OCI-LY1 (cell line): ENCODE data around the gene FCAMR.

ENCODE experiments used
- H2AFZ ChIP-seq: fragments of 200-600 bp; sonication (generic), shearing (Covaris generic); 2 replicates; pipeline ENCODE4 v1.6.0; 2014; ENCODE audit warnings: antibody characterized with exemption, mild to moderate bottlenecking, low read length
- H3F3A ChIP-seq: fragments of 200-600 bp; sonication (generic), shearing (Covaris generic); 2 replicates; pipeline ENCODE4 v1.6.0; 2014; ENCODE audit warnings: mild to moderate bottlenecking, antibody characterized with exemption, low read length, moderate library complexity; ENCODE audit not compliant: insufficient read depth
- H3K27ac ChIP-seq: fragments of 200-600 bp; sonication (generic); 2 replicates; pipeline ENCODE4 v1.5.1; 2014; ENCODE audit warnings: low read length, mixed run types, mild to moderate bottlenecking, low read depth; ENCODE audit not compliant: poor library complexity, severe bottlenecking
- H3K27me3 ChIP-seq: fragments of 200-600 bp; sonication (generic); 2 replicates; pipeline ENCODE4 v1.6.0; 2014; ENCODE audit warnings: antibody characterized with exemption, mild to moderate bottlenecking, low read length, moderate library complexity; ENCODE audit not compliant: insufficient read depth
- H3K36me3 ChIP-seq: fragments of 200-600 bp; sonication (generic); 2 replicates; pipeline ENCODE4 v1.6.1; 2014; ENCODE audit warnings: mild to moderate bottlenecking, antibody characterized with exemption, low read length, moderate library complexity, mixed read lengths; ENCODE audit not compliant: insufficient read depth
- H3K4me1 ChIP-seq: fragments of 200-600 bp; sonication (generic); 2 replicates; pipeline ENCODE4 v1.5.1; 2014; ENCODE audit warnings: mild to moderate bottlenecking, low read length, moderate library complexity; ENCODE audit not compliant: insufficient read depth, severe bottlenecking
- H3K4me2 ChIP-seq: fragments of 200-600 bp; sonication (generic), shearing (Covaris generic); 2 replicates; pipeline ENCODE4 v1.6.1; 2014; ENCODE audit warnings: low read length
- H3K4me3 ChIP-seq: fragments of 200-600 bp; sonication (generic); 2 replicates; pipeline ENCODE4 v1.5.1; 2014; ENCODE audit warnings: low read length, low read depth, mild to moderate bottlenecking, mixed read lengths; ENCODE audit not compliant: poor library complexity, severe bottlenecking
- H3K79me2 ChIP-seq: fragments of 200-600 bp; shearing (Covaris generic); 2 replicates; pipeline ENCODE4 v1.6.1; 2016; ENCODE audit warnings: mixed run types, low read length, mixed read lengths; ENCODE audit not compliant: insufficient read depth
- H3K9ac ChIP-seq: fragments of 200-600 bp; sonication (generic), shearing (Covaris generic); 2 replicates; pipeline ENCODE4 v1.6.1; 2014; ENCODE audit warnings: mild to moderate bottlenecking, low read length, mixed read lengths
- H3K9me2 ChIP-seq: fragments of 200-600 bp; sonication (generic), shearing (Covaris generic); 2 replicates; pipeline ENCODE4 v1.6.1; 2014; ENCODE audit warnings: low read depth, mild to moderate bottlenecking, low read length, mixed read lengths
- H3K9me3 ChIP-seq: fragments of 200-600 bp; shearing (Covaris generic); 2 replicates; pipeline ENCODE4 v1.6.1; 2014; ENCODE audit warnings: low read length, mixed read lengths
- H4K20me1 ChIP-seq: fragments of 200-600 bp; sonication (generic), shearing (Covaris generic); 2 replicates; pipeline ENCODE4 v1.6.0; 2016; ENCODE audit warnings: mild to moderate bottlenecking, low read length; ENCODE audit not compliant: insufficient read depth
- EZH2 ChIP-seq: fragments of 200-600 bp; sonication (generic), shearing (Covaris generic); IDR thresholded peaks from 2 replicates; pipeline ENCODE4 v1.8.0; 2017; ENCODE audit warnings: borderline replicate concordance, mixed run types, mild to moderate bottlenecking, antibody characterized with exemption, low read length, moderate library complexity, mixed read lengths
- TF ChIP-seq, protein P1 (sequence below): fragments of 200-600 bp; sonication (generic), shearing (Covaris generic); IDR thresholded peaks from 2 replicates; pipeline ENCODE4 v1.5.1; 2017; ENCODE audit warnings: mild to moderate bottlenecking, antibody characterized with exemption, low read length, moderate library complexity, mixed read lengths

The FCAMR gene

DNA sequence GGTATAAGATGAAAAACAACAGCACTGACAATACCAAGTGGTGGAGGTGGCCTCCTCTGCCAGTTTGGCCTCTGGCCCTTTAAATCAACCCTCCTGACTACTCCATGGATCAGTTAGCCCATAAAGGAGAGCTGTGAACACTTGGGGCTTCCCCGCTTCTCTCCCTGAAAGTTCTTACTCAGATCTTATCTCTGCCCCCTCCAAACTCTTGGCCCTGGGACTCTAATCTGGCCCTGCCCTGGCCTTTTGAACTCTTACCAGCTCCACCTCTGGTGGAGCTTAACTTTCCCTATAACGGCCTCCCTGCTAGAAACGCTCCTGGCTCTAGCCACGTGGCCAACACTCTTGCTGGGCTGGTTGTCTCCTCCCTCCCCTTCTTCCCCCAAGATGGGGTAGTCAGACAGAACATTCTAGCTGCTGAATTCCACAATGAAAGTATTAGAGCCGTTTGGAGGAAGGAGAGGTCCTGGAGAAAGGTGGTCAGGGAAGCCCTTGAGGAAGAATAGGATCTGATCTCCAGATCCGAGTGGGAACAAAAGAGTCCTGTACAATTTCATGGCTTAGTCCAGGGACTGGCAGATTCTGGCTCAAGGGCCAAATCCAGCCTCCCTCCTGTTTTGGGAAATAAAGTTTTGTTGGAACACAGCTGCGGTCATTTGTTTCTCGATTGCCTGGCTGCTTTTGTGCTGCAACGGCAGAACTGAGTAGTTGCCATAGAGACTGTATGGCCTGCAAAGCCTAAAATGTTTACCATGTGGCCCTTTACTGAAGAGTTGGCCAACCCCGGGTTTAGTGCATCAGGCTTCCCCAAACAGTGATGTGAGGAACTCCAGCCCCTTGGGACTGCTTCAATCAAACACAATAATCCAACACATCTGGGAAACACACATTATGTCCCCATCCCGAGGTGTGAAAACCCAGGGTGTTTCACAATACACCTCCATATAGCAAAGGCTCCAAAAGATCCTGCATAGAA is 14.5 kb downstream of the FCAMR start:
- TF ChIP-seq, protein P1, sequence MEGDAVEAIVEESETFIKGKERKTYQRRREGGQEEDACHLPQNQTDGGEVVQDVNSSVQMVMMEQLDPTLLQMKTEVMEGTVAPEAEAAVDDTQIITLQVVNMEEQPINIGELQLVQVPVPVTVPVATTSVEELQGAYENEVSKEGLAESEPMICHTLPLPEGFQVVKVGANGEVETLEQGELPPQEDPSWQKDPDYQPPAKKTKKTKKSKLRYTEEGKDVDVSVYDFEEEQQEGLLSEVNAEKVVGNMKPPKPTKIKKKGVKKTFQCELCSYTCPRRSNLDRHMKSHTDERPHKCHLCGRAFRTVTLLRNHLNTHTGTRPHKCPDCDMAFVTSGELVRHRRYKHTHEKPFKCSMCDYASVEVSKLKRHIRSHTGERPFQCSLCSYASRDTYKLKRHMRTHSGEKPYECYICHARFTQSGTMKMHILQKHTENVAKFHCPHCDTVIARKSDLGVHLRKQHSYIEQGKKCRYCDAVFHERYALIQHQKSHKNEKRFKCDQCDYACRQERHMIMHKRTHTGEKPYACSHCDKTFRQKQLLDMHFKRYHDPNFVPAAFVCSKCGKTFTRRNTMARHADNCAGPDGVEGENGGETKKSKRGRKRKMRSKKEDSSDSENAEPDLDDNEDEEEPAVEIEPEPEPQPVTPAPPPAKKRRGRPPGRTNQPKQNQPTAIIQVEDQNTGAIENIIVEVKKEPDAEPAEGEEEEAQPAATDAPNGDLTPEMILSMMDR: no peak
- no peak overlapping the region for H3K27ac ChIP-seq
- H3K4me2 ChIP-seq: no peak overlapping the region
- H3K36me3 ChIP-seq: no peaks in the 10 kb centered on the region
- H3K9me3 ChIP-seq: no peaks in the 10 kb centered on the region
- H3K4me3 ChIP-seq: no peak overlapping the region
- no peaks in the 10 kb centered on the region for H3K79me2 ChIP-seq
- no peaks in the 10 kb centered on the region for H3F3A ChIP-seq
- 0 out of 2 replicates have a peak, but pooled peaks cover 4% of the 10 kb centered on the region for H3K27me3 ChIP-seq
- no peak overlapping the region for H2AFZ ChIP-seq
- H4K20me1 ChIP-seq: no peaks in the 10 kb centered on the region
- no peak overlapping the region for H3K9ac ChIP-seq
- H3K9me2 ChIP-seq: no peaks in the 10 kb centered on the region
- no peaks in the 10 kb centered on the region for H3K4me1 ChIP-seq

DNA sequence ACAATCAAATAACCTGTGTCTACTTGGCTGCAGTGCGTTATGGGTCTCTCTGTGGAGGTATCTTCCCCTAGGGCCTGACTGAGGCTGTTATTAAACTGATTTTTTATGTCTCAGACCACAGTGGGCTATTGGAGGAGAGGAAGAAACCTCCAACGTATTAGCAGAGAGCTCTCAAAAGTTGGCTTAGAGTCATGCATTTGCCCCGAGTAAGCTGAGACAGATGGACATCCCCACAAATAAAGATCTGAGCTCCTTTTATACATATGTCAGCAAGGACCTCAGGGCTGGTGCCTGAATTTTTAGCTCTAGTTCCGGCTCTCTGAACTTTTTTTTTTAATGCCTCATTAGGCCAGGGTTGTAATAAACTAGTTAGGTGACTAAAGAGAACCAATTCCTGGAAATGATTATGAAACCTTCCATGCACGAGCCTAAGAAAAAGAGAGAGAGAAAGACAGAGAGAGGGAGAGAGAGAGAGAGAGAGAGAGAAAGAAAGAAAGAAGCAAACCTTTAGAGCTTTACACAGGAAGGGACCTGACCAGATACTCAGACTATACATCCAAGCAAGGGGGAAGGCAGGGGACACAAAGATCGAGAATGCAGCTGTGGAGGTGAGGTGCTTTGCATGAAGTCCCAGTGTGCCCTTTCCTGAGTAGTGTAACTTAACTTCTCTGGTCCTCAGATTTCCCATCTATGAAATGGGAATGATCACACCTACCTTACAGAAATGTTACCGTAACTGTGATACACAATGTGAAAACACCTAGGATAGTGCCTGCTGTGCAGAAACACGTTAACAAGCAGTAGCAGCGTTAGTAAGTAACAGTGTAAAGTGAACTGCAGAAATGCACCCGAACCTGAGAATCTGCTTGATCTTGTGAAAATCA is 15.6 kb downstream of the FCAMR start:
- H3K27ac ChIP-seq: no peak overlapping the region
- H3K9ac ChIP-seq: no peak overlapping the region
- H3K9me2 ChIP-seq: no peaks in the 10 kb centered on the region
- TF ChIP-seq, protein P1: no peak
- no peak for TF ChIP-seq EZH2
- no peaks in the 10 kb centered on the region for H4K20me1 ChIP-seq
- 0 out of 2 replicates have a peak, but pooled peaks cover 4% of the 10 kb centered on the region for H3K27me3 ChIP-seq
- no peaks in the 10 kb centered on the region for H3K9me3 ChIP-seq
- H3K79me2 ChIP-seq: no peaks in the 10 kb centered on the region
- H3K4me1 ChIP-seq: no peaks in the 10 kb centered on the region
- H3K4me3 ChIP-seq: no peak overlapping the region
- no peak overlapping the region for H2AFZ ChIP-seq
- no peaks in the 10 kb centered on the region for H3F3A ChIP-seq
- H3K4me2 ChIP-seq: no peak overlapping the region
- no peaks in the 10 kb centered on the region for H3K36me3 ChIP-seq

DNA sequence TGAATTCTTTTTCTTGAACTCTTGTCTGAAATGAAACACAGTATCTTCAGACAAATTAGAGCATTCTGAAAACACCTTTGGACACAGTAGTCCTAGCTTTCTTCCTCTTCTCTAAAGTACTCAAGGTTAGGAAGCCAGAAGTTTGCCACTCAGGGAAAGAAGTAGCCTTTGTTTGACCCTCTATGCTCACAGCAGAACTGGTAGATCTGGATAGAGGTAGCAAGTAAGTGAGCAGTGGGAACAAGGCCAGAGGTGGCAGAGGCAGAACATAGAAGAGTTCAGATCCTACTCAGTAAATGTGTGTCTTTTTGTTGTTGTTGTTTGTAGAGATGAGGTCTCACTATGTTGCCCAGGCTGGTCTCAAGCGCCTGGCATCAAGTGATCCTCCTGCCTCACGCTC is 16.6 kb downstream of the FCAMR start:
- Histone ChIP-seq H3K79me2 (no peaks in the 10 kb centered on the region), H3K36me3 (no peaks in the 10 kb centered on the region), H3K9ac (no peak overlapping the region), H2AFZ (no peak overlapping the region), H3K4me2 (no peak overlapping the region), H3K9me3 (no peaks in the 10 kb centered on the region), H3K4me3 (no peak overlapping the region), H3K27me3 (0 out of 2 replicates have a peak, but pooled peaks cover 4% of the 10 kb centered on the region), H4K20me1 (no peaks in the 10 kb centered on the region), H3F3A (no peaks in the 10 kb centered on the region), H3K4me1 (no peaks in the 10 kb centered on the region), H3K9me2 (no peaks in the 10 kb centered on the region), H3K27ac (no peak overlapping the region)
- TF ChIP-seq EZH2: no peak
- TF ChIP-seq, protein P1: no peak
